Muscle layer of duodenum (tissue), 2 donors: Measurements from ENCODE around the gene MLLT11.

Experiments
- H3K27ac ChIP-seq: one replicate; pipeline ENCODE4 v1.7.0; 2013; ENCODE audit warnings: mild to moderate bottlenecking, low read length
- H3K27me3 ChIP-seq: one replicate; pipeline ENCODE4 v1.7.0; 2013; ENCODE audit warnings: low read depth, mild to moderate bottlenecking, control low read depth, low read length
- H3K36me3 ChIP-seq, 2 donors: one replicate each; pipeline ENCODE4 v1.7.0; 2013; ENCODE audit warnings: low read length in 2 of 2, control low read depth in 1 of 2, mild to moderate bottlenecking in 1 of 2; ENCODE audit not compliant: insufficient read depth in 2 of 2, control insufficient read depth in 1 of 2
- H3K4me1 ChIP-seq, 2 donors: one replicate each; pipeline ENCODE4 v1.7.0; 2013; ENCODE audit warnings: low read length in 2 of 2, mild to moderate bottlenecking in 2 of 2, control low read depth in 1 of 2, moderate library complexity in 1 of 2; ENCODE audit not compliant: insufficient read depth in 2 of 2, control insufficient read depth in 1 of 2
- H3K4me3 ChIP-seq, 2 donors: one replicate each; pipeline ENCODE4 v1.7.0; 2013; ENCODE audit warnings: low read length in 2 of 2, low read depth in 1 of 2, mild to moderate bottlenecking in 1 of 2
- H3K9me3 ChIP-seq, 2 donors: one replicate each; pipeline ENCODE4 v1.7.0; 2013; ENCODE audit warnings: low read length in 2 of 2, control low read depth in 1 of 2, mild to moderate bottlenecking in 1 of 2; ENCODE audit not compliant: control insufficient read depth in 1 of 2
- donor health status: healthy.

Gene MLLT11

GRCh38 chr1:151039521-151039920, 20.7 kb upstream of the MLLT11 start:
- Histone ChIP-seq H3K36me3 (peaks cover under 1 to 7% of the 10 kb centered on the region in 2 donors), H3K4me1 (no peaks in the 10 kb centered on the region), H3K27ac (no peak overlapping the region), H3K4me3 (no peak overlapping the region), H3K9me3 (no peaks in the 10 kb centered on the region), H3K27me3 (no peaks in the 10 kb centered on the region)

- H3K36me3 ChIP-seq: no peaks in the 10 kb centered on the region
- no peaks in the 10 kb centered on the region for H3K9me3 ChIP-seq
- no peak overlapping the region for H3K27ac ChIP-seq
- H3K4me1 ChIP-seq: peaks cover 0 to under 1% of the 10 kb centered on the region in 2 donors
- H3K27me3 ChIP-seq: no peaks in the 10 kb centered on the region
- H3K4me3 ChIP-seq: no peak overlapping the region
These were observed 17.0 kb upstream of the MLLT11 start for GRCh38 chr1:151043163-151043562.

GRCh38 chr1:151047591-151047924, 12.6 kb upstream of the MLLT11 start, which contains the start of gene C1orf56:
TSS of gene C1orf56 (plus strand) at chr1:151047751. CDS start at chr1:151047848, 97 bp downstream.
- no peaks in the 10 kb centered on the region for H3K9me3 ChIP-seq
- H3K36me3 ChIP-seq: peaks cover 7 to 12% of the 10 kb centered on the region in 2 donors
- no peaks in the 10 kb centered on the region for H3K27me3 ChIP-seq

GRCh38 chr1:151047925-151048644, 12.1 kb upstream of the MLLT11 start:
- H3K9me3 ChIP-seq: no peaks in the 10 kb centered on the region
- H3K4me1 ChIP-seq: peaks cover 6 to 14% of the 10 kb centered on the region in 2 donors
- peak overlapping the region; percentile 78 for H3K27ac ChIP-seq
- H3K4me3 ChIP-seq: peak overlapping the region; percentile 83 to 92
- H3K27me3 ChIP-seq: no peaks in the 10 kb centered on the region
- peaks cover 11 to 17% of the 10 kb centered on the region in 2 donors for H3K36me3 ChIP-seq

More at GRCh38 chr1:151047591-151047924, 12.6 kb upstream of the MLLT11 start, which contains the start of gene C1orf56:
- Histone ChIP-seq H3K4me1 (peaks cover 6 to 14% of the 10 kb centered on the region in 2 donors), H3K27ac (peak within 1 kb of the TSS; percentile 78), H3K4me3 (peak within 1 kb of the TSS; percentile 83 to 92)

- no peaks in the 10 kb centered on the region for H3K27me3 ChIP-seq
- no peaks in the 10 kb centered on the region for H3K9me3 ChIP-seq
- peak overlapping the region; percentile 78 for H3K27ac ChIP-seq
- peaks cover 6 to 14% of the 10 kb centered on the region in 2 donors for H3K4me1 ChIP-seq
- peak overlapping the region; percentile 83 to 92 for H3K4me3 ChIP-seq
- peaks cover 16 to 23% of the 10 kb centered on the region in 2 donors for H3K36me3 ChIP-seq
These were observed 11.6 kb upstream of the MLLT11 start for GRCh38 chr1:151048645-151049032.

- peaks cover 24 to 31% of the 10 kb centered on the region in 2 donors for H3K36me3 ChIP-seq
- H3K4me1 ChIP-seq: peaks cover 6 to 14% of the 10 kb centered on the region in 2 donors
- no peak overlapping the region for H3K4me3 ChIP-seq
- H3K27ac ChIP-seq: no peak overlapping the region
- no peaks in the 10 kb centered on the region for H3K27me3 ChIP-seq
- no peaks in the 10 kb centered on the region for H3K9me3 ChIP-seq
These were observed 10.7 kb upstream of the MLLT11 start for GRCh38 chr1:151049458-151049857.

GRCh38 chr1:151050051-151050688, 10.0 kb upstream of the MLLT11 start:
- H3K4me3 ChIP-seq: no peak overlapping the region
- H3K9me3 ChIP-seq: no peaks in the 10 kb centered on the region
- peaks cover 31 to 38% of the 10 kb centered on the region in 2 donors for H3K36me3 ChIP-seq
- H3K27me3 ChIP-seq: no peaks in the 10 kb centered on the region
- no peak overlapping the region for H3K27ac ChIP-seq
- H3K4me1 ChIP-seq: peaks cover 6 to 14% of the 10 kb centered on the region in 2 donors

- Histone ChIP-seq H3K4me3 (no peak overlapping the region), H3K4me1 (peaks cover 6 to 27% of the 10 kb centered on the region in 2 donors), H3K27ac (no peak overlapping the region), H3K36me3 (peaks cover 42 to 47% of the 10 kb centered on the region in 2 donors), H3K27me3 (no peaks in the 10 kb centered on the region), H3K9me3 (no peaks in the 10 kb centered on the region)
These were observed 8.7 kb upstream of the MLLT11 start for GRCh38 chr1:151051356-151052009.

GRCh38 chr1:151054971-151055547, 5.1 kb upstream of the MLLT11 start:
- H3K27me3 ChIP-seq: no peaks in the 10 kb centered on the region
- H3K4me1 ChIP-seq: peaks cover 7 to 33% of the 10 kb centered on the region in 2 donors
- peak overlapping the region; percentile 70 for H3K27ac ChIP-seq
- peaks cover 42 to 64% of the 10 kb centered on the region in 2 donors for H3K36me3 ChIP-seq
- H3K4me3 ChIP-seq: no peak overlapping the region
- no peaks in the 10 kb centered on the region for H3K9me3 ChIP-seq

GRCh38 chr1:151055581-151055980, 4.6 kb upstream of the MLLT11 start:
- H3K4me1 ChIP-seq: peaks cover 7 to 33% of the 10 kb centered on the region in 2 donors
- H3K27me3 ChIP-seq: no peaks in the 10 kb centered on the region
- peaks cover 42 to 64% of the 10 kb centered on the region in 2 donors for H3K36me3 ChIP-seq
- H3K9me3 ChIP-seq: no peaks in the 10 kb centered on the region
- H3K27ac ChIP-seq: peak overlapping the region; percentile 70
- no peak overlapping the region for H3K4me3 ChIP-seq

- H3K27ac ChIP-seq: peak overlapping the region; percentile 70
- peaks cover 7 to 38% of the 10 kb centered on the region in 2 donors for H3K4me1 ChIP-seq
- H3K9me3 ChIP-seq: no peaks in the 10 kb centered on the region
- H3K27me3 ChIP-seq: no peaks in the 10 kb centered on the region
- peaks cover 42 to 64% of the 10 kb centered on the region in 2 donors for H3K36me3 ChIP-seq
- H3K4me3 ChIP-seq: peak overlapping the region; percentile 2 to 99
These were observed 4.0 kb upstream of the MLLT11 start for GRCh38 chr1:151056149-151056548.
